Measurements from ENCODE around the gene NTSR2.

NTSR2 gene

DNA sequence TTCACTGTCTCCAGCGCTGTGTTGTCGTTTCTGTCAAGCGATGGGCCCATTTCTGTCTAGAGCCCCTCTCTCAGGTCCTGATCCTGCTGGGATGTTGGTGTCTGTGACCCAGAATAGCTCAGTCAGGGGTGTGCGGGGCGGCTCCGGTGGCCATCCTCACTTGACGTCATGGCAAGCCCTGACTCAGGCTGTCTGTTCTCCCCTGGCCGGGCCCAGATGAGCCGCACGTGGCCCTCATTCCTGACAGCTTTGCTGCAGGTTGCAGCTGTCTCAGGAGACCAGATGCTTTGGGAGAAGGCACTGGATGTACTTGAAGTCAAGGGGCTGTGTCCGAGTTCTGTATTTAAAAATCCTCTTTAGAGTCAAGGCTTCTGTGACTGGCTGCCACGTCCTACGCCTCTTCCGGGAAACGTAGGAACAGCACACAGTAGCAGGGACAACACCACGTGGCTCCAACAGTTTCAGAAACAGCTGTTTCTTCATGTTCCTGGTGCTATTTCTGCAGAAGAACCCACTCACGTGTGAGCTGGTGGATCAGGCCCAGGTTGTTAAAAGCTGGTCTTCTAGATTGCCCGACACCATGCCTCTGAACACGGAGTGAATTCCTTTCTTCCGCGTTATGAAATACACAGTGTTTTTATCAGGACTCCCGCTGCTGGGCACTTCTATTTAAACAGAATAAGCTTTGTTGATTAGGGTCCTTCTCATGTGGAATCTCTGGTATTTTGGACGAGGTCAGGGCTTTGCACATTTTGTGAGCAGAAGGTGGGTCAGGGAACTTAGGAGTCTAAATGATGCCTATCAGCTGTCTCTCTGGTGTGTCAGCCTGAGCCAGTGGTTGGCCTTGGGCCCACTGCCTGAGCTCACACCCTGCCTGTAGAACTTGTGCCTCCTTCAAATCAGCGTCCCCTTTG, 28.3 kb upstream of the NTSR2 start:
- DNase-seq, result no peak

DNA sequence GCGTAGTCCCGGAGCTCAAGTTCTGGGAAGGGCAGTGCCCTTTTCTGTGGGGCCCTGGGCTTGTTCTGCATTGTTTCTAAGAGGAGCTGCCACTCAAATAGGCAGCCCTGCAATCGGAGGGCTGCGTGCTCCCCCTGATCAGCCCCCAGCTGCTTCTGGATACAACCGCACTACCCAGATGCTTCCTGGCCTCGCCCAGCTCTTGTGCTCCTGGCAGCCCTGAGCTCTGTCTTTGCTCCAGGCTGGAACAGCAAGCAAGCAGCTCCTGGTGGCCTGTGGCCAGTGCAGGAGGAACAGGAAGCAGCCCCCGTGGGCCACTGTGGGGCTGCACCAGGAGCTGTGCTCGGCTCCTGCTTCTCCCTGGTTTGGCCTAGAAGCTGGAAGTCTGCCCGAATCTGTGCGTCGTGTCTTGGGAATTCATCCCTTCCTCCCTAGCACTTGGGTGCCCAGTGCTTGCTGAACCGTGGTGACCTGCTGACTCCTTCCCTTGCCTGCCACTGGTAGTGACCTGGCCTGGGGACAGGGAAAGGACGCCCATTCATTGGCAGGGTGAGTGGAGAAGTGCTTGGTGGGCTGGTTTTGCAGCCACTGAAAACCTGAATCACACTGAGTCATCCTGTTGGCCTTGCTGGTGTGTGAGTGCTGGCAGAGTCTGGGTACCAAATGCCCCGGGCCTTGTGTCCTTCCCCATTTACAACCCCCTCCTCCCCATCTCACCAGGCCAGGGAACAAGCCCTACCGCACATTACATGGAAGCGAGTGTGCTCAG, 27.3 kb upstream of the NTSR2 start:
- DNase-seq, result no peak

DNA sequence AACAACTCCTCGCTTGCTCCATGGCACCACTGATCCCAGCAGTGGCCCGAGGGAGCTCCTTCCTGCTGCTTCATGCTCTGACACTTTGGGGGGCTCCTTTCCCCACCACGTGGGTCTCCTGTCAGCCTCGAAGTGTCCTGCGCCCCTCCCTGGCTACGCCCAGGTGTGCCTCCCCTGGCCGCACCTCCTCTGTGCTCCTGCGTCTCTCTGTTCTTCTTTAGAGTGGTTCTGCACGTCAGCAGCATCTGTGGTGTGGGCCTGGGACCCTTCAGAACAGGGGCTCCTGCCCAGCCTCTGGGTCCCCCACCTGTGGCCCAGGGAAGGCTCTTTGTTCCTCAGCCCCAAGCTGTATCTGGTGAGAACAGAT, 26.7 kb upstream of the NTSR2 start:
- DNase-seq, result no peak

DNA sequence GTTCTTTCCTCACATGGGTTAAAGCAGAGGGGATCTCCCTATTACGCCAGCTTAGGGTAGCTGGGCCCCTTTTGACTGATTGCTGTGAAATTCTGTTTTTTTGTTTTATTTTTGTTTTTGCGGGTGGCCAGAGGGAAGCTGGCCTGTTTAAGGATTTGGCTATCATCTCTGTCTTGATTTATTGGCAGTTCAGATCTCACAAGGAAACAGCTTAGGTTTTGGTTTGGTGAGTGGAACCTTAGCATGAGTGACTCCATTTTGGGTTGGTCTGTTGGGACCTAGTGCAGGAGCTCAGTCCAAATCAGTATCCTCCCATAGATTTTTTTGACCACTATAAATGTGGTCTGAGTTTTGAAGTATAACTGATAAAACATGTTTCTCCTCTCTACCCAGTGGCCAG, 25.6 kb upstream of the NTSR2 start:
- DNase-seq, result no peak

DNA sequence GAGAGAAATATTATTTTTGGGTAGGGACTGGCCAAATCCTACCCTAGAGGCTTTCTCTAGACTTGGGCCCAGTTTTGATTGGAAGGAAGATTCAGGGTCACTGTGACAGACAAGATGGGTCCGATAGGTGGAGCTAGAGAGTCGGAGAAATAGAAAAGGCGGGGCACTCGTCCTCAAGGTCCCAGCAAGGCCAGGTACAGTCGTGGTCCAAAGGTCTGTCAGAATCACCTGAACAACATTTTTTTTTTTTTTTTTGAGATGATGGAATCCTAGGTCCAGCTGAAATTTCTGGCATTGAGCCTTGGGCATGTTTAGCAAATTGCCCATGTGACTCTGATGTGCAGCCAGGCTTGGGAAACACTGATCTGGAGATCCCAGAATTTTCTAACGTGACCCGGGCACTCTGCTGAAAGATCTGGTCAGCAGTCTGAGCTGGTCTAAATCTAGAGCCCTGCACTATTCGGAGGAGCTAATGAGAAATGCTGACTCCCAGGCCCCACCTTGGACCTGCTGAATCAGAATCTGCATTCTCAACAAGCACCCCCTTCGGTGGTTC, 23.0 kb upstream of the NTSR2 start:
- peak; percentile 49 for DNase-seq

DNA sequence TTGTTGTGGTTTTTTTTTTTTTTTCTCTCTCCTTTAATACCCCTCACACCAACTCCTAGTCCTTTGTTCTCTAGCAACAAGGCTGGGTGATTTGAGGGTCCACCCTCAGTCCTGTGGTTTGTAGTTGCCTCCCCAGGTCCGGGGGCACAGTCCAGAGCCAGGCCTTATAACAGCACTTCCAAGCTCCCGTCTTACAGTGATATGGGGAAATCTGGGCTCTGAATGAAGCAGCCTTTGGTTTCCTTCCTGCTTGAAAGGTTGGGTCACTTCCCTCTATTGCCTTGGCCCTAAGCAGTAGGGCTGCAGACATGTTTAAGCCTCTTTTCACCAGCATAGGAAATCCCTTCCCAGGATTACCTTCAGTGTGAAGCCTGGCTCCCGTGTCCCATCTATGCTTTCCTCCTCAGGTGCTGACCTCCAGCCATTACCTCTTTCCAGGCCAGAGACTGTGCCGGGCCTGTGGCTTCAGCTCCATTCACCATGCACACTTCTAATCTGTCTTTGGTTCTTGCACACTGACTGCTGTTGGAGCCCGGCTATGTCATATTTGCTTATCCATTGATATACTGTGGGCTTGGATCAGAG, 21.2 kb upstream of the NTSR2 start:
- DNase-seq, result no peak

DNA sequence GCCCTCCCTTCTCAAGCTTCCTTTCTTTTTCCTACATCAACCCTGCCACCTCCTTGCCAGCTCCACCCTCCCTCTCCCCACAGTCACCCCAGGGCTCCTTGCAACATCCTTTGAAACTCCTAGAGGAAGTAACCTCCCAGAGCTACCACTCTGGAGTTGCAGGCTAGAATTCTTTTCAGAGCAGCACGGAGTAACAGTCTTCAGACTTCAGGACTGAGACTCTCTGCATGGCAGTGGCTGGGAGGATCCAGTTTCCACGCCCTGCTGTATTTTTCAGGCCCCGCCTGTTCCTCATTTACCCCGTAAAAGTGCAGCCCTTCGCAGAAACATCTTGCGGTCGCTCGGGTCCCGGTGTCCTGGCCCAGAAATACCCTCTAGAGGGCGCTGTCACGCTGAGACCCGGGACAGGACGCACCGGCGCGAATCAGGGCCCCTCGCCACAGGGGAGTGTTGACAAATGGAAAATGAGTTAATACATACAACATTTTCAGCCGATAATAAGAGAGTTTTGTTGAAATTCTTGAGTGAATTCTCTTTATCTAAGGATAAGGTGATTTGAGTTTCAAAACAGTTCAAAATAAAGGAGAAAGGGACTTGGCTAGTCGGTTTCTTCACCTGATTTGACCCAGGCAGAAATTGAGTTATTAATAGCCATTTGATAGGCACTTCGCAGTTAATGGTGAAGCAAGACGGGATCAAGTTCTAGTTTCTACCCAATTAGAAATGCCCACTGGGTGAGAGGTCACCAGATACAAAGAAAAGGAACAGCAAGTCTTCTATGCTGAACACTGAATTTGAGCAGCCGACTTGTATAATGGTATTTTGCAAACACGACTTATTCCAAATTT, 18.5 kb upstream of the NTSR2 start:
- no peak for DNase-seq

DNA sequence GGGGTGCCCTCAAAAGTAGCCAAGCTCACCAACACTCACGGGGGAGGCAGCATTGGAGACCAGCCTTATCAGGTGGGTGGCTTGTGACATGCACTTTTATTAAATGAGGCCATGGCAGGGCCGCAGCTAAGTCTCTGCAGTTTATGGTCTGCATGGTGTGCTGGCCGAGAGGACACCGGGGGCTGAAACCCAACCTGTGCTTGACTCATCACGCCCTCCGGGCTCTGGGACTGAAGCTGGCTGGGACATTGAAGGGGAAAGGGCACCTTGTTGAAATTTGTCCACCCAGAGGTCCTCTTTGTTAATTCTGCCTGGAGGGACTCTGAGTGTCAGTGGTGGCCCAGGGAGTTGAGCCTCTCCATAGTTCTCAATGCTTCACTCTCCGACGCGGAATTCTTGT, 17.7 kb upstream of the NTSR2 start:
- no peak for DNase-seq

DNA sequence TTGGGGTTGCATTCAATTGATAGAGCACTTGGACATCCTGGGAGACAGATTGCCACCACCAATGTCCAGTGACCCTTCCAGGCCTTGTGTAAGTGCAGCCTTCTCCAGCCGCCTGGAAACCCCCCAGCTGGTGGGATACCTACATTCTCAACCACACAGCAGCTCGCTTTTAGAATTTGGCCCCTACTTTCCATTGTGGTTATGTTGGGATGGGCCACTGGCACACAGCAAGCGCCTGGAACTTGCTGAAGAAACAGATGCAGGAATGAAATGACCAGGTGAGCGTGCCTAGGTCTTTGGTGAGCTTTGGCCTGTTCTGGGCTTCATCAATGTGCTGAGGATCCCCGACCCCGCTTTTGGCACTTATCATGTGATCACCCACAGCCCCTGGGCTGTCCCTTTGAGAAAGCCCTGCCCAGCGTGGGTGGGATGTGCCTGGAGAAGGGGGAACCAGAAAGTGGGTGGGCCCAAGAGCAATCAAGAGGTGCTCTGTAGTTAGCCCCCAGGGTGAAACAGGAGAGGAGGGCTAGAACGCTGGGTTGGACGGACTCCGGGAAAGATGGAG, 16.0 kb upstream of the NTSR2 start:
- DNase-seq, result no peak

DNA sequence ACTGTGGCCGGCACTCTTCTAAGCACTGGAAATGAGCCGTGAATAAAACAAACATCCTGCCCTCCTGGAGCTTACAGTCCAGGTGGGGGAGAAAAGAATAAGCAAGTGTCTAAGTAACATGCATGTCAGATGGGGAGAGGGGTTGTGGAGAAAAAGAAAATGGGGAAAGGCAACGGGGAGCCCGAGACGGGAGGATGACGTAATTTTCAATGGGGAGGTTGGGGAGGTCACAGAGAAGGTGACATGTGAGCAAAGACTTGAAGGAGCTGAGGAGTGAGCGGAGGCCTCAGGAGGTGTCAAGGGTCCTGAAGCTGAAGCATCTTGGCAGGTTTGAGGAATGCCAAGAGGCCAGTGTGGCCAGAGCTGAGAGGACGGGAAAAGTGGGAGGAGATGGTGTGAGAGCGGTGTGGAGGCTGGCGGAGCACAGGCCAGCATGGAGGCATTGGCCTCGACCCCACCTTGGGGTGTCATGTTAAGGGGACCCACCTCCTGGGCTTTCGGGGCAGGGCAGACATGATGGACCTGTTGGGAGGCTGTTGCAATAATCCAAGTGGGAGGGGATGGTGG, 15.0 kb upstream of the NTSR2 start:
- peak; percentile 46 for DNase-seq

DNA sequence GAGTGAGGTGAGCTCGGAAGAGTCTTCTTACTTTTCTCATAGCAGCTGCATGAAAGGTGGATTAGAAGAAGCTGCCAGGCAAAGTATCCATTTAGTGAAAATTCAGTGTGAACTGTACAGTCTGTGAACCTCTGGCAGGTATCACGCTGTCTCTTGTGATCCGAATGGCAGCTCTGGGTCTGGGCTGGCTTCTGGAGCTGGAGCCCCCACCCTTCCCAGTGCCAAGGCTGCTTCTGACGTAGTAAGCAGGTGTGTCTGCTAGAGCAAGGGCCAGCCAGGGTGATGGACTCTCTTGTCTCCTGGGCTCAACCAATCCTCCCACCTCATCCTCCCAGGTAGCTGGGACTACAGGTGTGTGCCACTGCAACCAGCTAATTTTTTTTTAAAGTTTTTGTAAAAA, 14.0 kb upstream of the NTSR2 start:
- no peak for DNase-seq

DNA sequence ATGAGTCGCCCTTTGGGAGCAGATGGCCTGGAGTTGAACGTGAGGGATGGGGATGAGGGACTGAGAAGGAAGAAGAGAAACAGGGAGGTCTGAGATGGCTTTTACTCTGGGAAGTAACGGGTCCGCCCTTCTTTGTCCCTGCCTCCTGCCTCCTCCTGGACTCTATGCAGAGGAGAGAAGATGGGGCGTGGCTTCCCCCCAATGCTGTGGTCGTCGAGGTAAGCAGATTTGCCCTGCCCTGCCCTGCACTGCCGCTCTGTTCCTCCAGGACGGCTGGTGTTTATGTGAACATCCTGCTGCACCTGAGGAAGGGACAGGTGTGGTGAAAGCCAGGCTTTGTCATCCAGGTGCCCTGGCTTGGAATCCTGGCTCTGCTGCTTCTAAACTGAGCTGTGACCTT, 13.5 kb upstream of the NTSR2 start:
- no peak for DNase-seq

DNA sequence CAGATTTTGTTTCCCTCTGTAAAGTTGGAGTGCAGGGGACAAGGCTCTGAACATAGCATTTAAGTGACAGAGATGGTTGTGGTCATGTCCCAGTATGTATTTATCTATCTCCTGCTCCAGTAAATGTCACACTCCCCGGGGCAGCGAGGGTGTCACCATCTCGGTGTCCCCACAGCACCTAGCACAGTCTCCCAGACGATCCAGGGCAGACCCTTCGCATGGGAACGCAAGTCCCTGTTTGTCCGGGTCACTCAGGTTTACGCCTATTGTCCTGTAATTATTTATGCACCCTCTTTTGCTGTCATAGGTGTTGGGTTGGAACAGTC, 12.6 kb upstream of the NTSR2 start:
- DNase-seq, result no peak

DNA sequence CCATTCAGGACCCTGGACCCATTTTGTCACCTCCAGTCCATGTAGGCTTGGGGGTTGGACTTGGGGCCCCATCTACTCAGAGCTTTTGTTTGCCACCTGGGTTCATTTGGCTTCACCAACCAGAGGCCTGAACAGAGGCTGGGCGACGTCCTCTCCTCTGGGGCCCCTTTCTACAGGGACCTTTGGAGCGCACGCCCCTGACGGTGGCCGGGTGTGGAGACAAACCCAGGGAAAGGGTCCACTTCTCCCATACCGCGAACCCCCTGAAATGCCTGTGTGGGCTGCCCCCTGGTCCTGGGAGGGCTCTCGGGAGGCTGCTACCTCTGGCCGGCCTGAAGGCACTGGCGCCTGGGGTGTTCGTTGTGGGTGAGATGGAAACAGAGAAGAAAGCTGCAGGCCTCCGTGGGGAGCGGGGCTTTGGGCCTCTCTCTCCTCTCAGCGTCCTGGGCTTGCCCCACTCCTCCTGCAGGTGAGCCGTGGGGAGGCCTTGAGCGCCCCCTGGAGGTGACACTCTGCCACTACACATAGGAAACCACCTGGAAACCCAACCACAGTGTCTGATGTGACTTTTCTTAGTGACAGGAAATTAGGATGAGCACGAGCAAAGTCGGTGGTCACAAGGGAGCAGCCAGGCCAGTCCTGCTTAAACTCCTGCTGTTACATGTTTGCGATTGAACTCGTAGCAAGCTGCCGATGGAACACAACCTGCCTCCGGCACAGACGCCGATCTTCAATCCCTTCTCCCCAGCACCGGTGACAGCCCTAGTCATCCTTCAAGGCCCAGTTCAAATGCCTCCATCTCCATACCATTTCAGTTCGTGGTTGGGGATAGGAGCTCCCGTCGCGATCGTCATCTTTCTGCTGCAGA, 12.0 kb upstream of the NTSR2 start:
- DNase-seq, result peak; percentile 19

DNA sequence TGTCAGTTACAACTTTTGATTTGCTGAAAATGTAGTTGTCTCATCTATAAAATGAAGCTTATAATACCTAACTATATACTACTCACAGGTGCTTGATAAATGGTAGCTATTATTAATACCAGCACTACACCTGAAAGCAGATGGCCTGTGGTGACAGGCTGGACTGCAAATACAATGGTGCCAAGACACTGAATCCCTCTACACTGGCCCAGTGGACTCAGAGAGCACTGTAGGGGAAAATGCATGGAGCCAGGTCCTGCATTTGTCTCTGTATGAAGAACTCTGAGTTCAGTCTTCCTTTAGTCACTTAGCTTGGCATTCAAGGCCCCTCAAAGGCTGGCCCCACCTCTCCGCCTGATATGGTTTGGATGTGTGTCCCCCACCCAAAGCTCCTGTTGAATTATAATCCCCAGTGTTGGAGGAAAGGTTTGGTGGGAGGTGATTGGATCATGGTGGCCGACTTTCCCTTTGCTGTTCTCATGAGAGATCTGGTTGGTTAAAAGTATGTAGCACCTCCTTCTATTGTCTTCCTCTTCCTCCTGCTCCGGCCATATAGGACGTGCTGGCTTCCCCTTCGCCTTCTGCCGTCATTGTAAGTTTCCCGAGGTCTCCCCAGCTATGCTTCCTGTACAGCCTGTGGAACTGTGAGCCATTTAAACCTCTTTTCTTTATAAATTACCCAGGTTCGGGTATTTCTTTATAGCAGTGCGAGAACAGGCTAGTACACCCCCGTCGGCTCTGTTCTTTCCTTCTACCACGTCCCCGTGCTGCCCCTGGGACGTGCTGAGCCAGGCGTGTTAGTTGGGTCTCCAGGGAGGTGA, 11.1 kb upstream of the NTSR2 start:
- no peak for DNase-seq

DNA sequence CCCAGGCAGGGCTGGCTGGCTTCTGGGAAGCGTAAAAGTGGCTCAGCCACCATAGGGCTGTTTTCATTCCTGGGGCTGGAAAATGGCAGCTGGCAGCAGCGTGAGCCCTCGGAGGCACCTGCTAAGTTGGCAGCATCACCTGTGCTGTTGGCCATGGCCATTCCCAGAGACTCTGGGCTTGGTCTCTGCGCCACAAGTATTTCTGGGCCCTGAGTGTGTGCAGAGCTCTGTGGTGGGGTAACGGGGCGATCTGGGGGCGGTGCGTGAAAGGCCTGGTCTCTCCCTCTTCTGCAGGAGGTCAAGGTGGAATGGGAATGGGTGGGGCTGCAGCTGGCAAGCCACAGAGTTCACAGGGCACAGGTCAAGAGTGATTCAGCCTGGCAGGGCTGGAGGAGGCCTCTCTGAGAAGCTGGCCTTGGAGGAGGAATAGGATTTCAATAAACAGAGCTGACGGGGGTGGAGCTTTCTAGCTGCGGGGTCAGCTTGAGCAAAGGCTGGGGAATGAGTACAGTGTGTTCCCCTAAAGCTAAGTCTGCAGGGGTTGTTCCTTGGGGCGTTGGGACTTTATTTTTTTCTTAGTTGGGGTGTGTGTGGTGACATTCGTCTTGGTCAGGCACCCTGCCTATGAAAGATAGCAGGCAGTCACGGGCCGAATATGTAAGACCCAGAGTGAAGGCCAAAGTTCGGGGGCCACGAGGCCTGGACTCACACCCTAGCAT, 10.3 kb upstream of the NTSR2 start:
- DNase-seq, result peak; percentile 29

DNA sequence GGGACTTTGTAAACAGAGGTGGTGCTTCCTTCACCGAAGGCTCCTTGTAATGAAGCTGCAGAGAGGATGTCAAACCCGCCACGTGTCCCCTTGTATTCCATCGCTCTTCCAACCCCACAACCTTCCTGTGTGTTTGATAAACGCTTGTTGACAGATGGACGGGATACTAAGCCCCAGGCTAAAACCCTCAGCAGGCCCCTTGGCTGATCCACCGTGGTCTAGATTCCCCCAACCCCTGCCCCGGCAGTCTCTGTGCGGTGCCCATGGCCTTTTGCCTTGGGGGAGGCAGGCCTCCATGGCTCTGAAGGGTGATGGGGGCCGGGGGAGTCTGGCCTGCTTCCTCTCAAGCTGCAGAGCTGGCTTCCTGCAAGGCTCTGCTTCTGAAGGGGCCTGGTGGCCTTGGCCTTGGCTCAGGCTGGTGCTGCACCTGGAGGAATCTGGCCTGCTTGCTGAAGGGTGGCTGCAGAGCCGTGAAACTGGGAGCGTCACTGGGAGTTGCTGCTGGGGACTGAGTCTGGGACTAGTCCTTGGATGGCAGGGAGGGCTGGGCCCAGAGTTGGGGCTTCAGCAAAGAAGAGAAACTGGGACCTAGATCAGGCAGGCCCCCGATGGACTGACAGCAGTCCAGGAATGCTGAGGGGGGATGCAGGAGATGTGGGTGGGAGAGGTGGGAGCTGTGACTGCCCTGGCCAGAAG, 9.6 kb upstream of the NTSR2 start:
- no peak for DNase-seq

DNA sequence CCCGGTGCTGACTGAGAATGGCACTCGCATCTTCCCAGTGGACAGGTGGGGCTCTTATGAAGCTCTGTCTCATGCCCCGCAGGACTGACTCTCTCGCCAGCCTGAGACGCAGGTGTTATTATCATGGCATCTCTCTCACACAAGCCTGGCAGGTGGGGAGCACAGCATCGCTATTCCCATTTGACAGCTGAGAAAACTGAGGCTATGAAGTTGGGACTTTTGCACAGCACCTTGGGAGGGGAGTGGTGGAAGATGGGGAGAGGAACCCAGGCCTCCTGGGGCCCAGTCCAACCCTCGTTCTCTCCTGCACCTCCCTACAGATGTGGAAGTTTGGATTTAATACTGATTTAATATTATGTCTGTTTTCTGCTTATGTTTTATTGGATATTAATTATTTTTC, 9.0 kb upstream of the NTSR2 start:
- DNase-seq, result no peak
